NCI-H748 (cell line): ENCODE measurements around the gene FSD2.
"Not testable (repeated sequence)": the region's sequence is repeated elsewhere in the genome, so short reads cannot be mapped to it uniquely, and the experiment has no call there.

Experiments used
- DNase-seq: peaks from one replicate; lab custom pipeline; 2025; ENCODE audit not compliant: unreplicated experiment; lab: John Stamatoyannopoulos, UW

FSD2 gene

DNA sequence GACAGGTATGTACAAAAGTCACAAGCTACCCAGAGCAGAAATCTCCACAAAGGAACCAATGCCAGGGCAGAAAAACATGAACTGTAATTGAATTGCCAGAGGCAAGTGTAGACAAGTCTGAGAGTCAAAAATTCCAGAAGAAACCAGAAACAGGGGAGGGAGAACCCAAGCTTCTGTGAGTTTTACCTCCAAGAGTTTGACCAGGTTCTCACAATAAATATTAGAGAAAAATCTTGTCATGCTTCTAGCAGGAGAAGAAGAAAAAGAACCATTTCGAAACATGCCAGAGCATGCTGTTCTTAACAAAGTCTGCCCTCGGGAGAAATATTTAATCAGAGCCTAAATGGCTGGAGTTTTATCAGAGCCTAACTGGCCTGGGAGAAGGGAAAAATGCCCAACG, 63.7 kb downstream of the FSD2 start:
- no peak for DNase-seq

DNA sequence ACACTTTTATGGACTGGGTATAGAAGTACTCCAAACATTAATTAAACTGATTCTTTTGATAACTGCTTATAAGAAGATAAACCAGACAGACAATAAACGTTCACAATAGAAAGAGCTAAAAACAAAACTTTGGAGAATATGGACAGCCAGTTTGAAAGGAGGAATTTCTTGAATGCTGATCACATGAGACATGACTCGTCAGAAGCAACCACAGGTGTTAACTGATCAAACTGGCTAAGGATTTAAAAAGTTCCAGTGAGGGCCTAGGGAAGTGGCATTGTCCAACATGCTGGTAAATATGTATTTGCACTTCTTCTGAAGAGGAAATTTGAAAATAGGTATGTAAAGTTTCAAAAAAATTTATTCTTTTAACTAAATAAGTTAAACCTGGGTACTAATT, 66.8 kb downstream of the FSD2 start:
- no peak for DNase-seq

DNA sequence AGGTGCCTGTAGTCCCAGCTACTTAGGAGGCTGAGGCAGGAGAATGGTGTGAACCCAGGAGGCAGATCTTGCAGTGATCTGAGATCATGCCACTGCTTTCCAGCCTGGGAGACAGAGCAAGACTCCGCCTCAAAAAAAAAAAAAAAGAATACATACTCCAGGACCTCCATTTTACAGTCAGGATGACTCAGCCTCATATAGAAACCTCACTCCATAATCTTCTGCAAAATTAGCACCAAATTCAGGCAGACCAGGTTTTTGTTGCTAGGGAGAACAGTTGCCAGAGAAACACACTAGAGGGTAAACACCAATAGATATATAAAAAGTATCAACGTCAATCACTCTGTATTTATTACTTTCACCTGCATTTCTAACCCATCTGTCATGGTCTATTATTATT, 67.9 kb downstream of the FSD2 start:
- DNase-seq = peak; percentile 3

DNA sequence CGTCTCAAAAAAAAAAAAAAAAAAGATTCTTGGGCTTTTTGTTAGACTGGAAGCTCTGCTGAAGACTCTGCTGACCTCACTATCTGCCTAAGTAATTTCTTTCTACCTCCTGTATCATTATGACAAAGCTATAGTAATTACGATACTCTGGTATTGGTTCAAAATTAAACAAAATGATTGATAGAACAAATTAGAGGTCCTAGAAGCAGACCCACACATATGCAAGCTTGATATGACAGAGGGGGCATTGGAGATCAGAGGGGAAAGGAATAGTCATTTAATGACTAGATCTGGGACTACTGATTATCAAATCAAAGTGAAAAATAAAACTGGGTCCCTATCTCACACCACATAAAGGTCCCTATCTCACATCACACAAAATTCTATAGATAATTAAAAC, 74.3 kb downstream of the FSD2 start:
- no peak for DNase-seq

DNA sequence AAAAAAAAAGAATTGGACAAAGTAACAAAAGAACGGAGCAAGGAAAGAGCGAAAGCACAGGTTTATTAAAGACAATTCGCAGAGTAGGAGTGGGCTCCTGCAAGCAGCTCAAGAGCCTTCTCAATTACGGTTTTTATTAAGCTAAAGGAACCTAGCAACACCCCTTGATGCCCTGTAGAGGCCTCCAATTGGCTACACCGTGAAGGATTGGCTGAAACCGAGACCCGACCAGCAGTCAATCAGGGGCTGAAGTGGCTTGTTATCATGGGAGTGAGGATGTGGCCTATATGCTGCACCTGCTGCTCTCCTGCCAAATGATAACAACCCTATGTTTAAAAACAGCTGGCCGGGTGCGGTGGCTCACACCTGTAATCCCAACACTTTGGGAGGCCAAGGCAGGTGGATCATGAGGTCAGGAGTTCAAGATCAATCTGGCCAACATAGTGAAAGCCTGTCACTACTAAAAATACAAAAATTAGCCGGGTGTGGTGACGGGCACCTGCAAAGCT, 75.8 kb downstream of the FSD2 start:
- peak; percentile 33 for DNase-seq

DNA sequence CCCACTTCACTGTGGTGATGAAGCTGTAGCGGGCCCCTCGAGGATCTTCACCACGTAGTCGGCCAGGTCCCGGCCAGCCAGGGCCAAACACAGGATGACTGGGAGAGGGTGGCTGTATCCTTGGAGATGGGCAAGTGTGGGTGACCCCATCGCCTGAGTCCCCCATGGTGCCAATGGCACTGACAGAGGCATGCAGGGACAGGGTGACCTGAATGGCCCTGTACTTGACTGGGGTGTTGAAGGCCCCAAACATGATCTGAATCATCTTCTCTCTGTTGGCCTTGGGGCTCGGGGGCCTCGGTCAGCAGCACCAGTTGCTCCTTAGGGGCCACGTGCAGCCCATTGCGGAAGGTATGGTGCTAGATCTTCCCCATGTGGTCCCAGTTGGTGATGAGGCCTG, 79.1 kb downstream of the FSD2 start:
- no peak for DNase-seq

DNA sequence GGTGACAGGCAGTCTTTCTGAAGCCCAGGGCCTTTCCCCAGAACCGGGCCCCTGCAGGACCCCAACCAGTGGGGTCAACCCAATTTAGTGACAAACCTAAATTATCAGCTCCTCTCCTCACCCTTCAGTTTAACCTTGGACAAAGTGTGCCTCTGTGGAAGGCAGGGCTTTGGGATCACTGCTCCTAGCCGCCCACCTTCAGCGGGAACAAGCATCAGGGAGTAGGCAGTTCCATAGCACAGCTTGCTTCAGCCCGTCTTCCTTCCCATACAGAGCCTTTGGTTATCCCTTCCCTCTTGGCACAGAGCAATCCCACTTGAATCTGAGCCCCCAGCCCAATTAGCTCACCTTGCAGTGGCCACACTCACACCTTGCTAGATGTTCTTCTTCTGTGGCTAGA, 90.9 kb downstream of the FSD2 start:
- DNase-seq = no peak

DNA sequence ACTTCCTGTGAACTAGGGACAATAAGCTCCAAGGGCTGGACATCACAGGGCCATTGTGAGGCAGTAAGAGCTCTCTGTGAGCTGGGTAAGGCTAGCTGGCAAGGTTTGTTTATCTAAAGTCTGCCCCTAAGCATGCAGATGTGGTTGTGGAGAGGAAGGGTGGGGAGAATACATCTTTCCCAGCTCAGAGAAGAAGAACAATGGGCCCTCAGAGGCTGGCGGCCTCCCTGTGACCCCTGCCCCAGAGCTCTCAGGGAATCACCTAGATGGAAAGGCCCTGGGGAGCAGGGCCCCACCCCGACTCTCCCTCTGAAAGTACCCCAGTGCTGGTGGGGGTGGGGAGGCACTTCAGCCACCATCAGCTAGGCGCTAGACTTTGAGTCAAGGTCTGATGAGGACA, 91.9 kb downstream of the FSD2 start:
- no peak for DNase-seq

DNA sequence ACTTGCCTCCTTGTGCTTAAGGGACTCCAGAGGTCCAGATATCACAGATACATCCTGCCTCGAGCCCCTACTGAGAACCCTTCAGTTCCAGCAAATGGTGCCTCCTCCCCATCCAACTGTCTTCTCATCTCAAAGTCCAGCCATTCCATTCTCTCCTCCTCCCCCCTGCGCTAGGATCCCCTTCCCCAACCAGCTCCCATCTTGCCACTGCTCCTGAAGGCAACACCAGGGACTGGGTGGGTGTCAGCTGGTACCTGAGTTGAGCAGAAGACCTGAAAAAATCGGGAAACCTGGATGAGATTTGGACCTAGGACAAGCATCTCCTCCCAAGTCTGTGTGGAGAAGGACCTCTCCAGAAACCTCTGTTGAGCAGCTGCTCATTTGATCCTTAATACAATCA, 93.8 kb downstream of the FSD2 start:
- DNase-seq = no peak

DNA sequence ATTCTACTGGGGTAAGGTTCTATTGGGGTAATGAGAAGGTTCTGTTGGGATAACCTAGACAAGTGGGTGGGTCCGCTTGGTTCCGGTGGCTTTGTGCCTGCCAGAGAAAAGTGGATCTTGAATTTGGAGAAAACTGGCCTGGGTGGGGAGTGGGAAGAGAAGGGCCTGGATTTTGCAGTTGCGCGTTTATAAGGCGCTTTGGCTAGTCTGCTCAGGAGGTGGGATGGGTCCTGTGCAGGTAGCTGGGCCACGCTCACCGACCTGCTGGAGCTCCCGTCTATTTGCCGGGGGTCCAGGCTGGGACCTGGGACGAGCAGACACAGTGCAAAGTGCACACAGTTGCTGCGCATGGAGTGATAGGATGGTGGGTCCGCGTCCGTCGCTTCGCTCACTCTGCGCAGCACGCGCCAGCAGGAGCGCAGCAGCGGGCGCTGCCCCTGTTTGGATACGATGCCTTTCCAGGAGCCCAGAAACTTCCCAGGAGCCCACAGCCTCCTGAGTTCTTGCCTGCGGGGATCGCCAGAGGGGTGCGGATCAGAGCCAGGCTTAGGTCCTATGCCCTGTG, 94.9 kb downstream of the FSD2 start:
- DNase-seq = no peak

DNA sequence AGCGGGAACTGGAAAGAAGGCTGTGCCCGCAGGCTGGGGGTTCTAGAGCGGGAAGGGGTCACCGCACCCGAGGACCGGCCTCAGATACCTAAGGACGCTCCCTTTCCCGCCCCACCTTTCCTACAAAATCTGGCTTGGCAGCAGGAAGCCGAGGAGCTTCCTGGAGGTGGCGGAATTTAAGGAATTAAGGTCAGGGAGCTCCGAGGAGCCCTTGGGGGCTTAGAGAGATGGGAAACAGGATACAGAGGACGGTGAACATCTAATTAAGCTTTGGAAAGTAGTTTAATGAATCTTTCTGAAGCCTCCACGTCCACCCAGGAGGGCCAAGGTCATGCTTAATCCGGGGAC, 95.7 kb downstream of the FSD2 start:
- no peak for DNase-seq

DNA sequence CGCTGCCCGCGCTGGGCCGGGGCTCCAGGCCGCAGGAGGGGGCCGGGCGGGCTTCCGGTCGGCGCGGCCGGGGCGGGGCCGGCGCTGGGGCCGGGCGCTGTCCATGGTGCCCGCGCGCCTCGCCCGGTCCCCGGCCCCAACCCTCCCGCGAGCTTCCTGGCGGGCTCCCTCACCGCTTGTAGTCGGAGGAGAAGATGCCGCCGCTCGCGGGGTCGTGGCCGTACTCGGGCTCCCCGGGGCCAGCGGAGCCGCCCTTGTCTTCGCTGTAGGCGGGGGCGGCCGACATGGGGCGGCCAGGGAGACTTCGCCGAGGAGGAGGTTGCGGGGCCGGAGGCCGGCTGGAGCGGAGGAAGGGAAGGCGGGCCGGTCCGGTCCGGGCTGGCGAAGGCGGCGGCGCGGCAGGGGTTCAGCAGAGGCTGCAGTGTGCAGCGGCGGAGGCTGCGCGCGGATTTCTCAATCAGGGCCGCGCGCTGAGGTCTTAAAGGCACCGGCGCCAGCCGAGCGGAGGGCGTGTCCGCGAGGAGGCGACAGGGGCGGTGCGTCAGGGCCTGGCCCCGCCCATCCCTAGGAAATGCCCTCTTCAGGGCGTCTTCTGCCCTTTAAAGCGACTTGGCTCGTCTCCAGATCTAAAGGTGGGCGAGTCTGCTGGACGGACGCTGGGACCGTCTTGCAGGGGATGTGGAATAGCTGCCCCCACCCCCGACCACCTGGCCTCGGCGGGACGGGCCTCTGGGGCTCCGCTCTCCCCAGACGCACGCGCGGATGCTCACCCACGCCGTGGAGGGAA, 96.3 kb downstream of the FSD2 start, which contains the start of gene AP3B2:
Gene AP3B2, minus strand, starts transcription at position 455 of the 787 bp plus-strand sequence. Its CDS starts 169 bp downstream, at position 286.
- peak; percentile 89 for DNase-seq

DNA sequence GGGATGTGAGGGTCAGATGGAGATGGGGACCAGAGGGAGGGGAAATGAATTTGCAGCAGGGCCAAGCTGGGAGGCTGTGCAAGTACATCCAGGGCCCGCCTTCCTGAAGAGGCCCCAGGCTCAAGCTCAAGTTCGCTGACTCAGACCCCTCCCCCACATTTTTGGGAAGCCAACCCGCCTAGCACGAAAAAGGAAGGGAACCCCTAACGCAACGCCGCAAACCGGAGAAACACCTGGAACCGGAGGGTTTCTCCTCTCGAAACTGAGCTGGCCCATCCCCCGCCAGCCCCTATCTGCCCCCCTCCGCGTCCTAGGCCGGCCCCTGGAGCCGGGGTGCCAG, 96.8 kb downstream of the FSD2 start:
- DNase-seq = peak; percentile 49

DNA sequence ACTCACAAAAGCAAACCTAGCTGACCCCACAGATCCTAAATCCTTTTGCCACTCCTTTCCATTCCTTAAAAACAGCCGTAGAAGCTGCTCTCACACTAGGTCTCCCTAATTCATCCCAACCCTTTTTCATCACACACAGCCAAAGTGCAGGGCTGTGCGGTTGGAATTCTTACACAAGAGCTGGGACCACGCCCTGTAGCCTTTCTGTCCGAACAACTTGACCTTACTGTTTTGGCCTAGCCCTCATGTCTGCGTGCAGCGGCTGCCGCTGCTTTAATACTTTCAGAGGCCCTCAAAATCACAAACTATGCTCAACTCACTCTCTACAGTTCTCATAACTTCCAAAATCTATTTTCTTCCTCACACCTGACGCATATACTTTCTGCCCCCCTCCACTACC, 100.0 kb downstream of the FSD2 start:
- DNase-seq = not testable (repeated sequence)
